Ecto neural progenitor cell (in vitro differentiated cells): Measurements from ENCODE around the gene EXD3.
A peak's percentile ranks its signal among the peaks of the same experiment; 100 is the strongest.

Experiments
- DNase-seq: peaks from one replicate; pipeline ENCODE4 v3.0.0-alpha.2; 2018; ENCODE audit warnings: low spot score

Gene EXD3

DNA sequence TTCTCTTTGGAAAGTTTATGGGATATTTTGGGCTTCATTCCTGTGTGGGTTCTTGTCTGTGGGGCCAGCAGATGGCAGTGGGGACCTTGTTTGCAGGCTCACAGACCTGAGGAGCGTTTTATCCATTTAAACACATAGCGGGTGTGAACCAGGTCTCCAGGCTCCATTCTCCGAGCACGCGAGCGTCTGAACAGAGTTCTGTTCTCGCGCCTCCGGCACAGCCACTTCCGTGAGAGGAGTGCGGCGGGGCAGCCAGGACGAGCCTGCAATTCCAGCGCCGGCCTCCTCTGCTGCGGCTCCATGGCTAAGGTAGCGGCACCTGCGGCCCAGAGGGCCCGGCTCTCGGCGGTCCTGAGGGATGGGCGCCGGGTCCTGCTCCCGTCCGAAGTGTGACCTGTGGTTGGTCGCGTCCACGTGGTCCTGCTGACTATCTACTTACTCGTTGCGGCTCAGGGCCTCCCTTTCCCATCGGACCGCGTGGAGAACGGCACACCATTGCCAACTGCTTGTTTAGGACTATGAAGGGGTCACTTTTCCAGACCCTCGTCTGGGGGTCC lies 128.2 kb downstream of the EXD3 start:
- peak; percentile 58 for DNase-seq

DNA sequence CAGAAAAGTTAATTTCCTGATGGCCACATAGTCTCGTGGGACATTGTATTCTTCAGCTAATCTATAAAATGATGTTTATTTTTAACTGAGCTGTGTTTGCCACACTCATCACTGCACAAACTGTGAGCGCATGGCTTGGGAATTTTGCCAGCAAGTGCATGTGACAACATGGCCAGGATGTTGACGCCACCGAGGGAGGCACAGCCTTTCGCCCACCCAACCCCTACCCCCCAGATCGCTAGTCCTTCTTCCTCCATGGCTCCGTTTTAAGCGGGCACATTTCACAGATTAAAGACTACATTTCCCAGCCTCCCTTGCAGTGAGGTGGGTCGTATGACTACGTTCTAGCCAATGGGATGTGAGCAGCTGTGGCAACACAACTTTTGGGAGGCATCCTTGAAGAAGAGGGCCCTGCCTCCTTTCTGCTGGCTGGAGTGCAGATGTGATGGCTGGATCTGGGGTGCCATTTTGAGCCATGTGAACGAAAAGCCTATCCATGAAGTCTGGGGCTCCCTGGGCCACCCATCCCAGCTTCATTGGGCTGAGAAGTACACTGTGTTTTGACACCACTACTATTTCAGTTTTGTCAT lies 128.8 kb downstream of the EXD3 start:
- peak; percentile 46 for DNase-seq

DNA sequence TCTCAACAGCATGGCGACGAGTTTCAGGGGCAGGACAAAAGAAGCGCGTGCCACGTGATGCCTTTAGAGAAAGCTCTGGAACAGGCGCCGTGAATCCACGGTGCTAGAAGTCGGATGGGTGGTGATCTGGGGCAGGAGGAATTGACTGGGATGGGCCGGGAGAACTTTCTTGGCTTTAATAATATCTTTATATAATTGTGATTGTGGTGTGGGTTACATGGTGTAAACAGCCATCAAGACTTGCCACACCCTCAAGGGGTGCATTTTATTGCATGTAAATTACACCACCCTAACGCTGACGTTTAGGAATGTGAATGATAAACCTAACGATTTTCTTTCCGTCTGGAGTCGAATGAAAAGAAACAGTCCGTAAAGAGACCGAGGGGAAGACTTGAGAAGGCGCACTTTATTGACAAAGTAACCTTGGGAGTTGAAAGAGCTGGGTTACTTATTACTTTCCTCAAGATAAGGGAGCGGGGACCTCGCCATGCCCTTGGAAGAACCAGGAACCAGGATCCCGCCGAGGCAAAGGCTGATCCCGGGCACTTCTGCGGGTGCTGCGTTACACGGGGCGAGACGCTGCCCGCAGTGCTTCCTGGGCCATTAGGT lies 129.4 kb downstream of the EXD3 start:
- DNase-seq = peak; percentile 33

DNA sequence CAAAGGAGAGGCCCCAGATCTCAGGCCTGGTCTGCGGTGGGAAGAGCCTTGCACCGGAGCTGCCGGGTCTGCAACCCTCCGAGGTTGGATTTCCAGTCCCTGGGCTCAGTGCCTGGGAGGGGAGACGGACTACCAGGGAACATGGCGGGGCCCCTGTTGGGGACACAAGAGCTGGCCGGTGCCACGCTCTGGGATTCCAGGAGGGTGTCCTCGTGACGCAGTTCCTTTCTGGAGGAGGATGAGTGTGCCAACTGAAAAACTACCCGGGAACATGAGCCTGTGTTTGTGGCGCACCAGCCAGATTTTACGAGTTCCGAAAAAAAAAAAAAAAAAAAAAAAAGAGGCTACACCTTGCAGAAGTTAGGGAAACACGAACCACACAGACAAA lies 129.9 kb downstream of the EXD3 start:
- peak; percentile 38 for DNase-seq

DNA sequence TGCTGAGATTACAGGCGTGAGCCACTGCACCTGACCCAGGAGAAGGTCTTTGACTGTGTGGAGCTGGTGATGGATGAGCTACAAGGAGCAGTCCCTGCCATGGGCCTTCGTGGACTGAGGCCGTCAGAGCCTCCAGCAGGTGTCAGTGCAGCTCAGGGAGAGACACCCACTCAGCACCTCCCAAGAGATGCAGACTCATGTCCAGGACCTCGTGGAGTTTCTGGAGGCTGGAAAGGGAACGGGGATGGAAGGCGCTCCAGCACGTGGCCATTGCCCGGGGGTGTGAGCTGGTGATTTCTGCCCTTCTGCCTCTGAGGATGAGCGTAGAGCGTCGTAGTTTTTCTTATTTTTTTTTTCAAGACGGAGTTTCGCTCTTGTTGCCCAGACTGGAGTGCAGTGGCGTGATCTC lies 136.0 kb downstream of the EXD3 start:
- peak; percentile 57 for DNase-seq

DNA sequence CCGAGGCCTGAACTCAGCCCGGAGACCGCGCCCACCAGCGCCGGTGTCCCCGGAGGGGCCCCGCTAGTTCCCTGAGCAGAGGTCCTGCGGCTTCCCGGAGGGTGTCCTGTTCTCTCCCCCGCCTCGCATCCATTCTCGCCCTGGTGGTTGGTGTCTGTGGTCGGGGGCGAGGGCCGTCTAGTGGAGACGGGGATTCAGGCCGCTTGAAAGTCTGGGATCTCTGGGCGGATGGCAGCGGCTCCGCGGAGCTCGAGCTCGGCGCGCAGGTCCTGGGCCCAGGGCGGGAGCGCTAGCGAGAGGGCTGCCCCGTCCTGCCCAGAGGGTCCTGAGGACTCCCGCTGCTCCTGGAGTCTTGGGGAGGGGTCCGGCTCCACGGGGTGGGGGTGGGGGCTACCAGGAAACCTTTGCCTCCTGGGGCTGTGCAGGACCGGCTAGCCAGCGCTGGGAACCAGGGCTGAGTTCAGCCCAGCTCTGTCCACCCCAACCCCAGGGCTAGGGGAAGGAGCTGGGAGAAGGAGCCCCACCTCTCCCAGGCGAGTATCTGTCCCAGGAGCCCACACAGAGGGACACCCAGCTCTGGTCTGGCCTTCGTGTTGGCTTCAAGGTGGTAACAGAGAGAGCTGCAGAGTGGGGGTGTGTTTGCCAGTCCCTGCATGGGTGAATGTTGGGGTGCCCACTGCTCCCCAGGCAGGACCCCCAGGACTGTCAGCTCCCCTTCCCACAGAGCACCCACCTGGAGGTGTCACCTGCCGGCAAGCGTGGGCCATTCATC lies 141.4 kb downstream of the EXD3 start:
- peak; percentile 72 for DNase-seq

DNA sequence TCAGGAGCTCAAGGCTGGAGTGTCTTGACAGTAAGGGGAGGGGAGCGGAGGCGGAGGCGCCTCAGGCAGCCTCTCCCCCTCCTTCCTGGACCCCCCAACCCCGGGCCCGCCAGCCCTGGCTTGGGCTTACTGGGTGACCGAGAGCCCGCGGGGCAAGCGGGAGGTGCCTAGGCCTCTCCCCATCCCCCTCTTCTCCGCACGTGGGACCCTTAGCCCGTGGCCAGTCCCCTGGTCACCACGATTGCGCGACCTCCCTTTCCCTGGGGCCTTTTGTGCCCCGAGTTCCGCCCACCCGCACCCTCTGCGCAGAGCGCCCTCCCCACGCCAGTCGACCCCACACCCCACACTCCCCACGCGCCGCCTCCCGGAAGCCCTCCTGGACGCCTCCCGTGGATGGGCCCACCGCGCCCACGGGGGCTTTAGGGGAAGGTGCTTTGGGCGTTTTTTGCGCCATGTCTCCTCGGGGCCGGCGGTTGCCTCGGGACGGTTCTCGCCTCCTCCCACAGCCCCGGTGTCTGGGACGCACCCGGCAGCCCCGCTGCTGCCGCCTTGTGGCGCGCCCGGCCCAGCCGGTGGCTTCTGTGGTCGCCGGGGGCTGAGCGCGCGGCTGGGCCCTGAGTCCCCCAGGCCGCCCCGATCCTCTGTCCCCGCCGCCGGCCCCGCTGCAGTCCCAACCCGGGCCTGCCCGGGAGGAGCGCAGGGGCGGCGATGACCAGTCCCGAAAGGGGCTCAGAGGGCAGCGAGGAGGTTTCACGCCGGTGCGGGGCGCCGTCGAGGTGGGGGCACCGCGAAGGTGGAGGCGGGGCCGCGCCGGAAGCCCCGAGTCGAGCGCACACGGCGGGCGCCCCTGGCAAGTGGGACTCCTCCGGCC lies 142.3 kb downstream of the EXD3 start:
- DNase-seq = peak; percentile 78

DNA sequence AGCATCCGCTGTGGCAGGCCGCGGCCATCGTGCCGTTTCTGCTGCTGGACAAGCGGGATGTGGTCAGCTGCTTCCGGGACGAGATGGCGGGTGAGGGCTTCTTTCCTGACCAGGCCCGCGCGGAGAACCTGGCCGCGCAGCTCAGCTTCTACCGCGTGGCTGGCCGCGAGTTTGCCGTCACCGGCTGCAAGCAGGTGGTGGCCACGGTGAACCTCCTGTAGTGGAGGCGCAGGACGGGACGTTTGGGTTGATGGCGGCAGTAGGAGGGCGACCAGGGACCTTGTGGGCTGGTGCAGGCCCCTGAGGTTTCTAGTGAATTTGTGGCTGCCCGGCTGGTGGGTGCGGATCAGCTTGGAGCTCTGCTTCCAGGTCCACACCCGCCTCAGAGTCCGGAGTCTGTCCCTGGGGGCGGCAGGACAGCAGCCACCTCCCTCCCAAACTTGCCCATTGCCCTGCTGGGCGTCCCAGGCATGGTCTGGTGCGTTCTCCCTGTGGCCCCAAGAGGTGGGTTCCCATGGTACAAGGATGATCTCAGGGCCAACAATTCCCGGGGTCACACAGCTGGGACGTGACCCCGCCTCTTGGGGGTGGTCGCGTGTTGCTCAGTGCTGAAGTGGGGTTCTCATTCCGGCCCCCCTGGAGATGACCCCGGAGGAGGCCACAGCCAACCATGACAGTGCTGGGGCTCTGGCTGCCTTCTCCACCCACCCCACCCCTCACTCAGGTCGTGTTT lies 143.1 kb downstream of the EXD3 start:
- no peak for DNase-seq

DNA sequence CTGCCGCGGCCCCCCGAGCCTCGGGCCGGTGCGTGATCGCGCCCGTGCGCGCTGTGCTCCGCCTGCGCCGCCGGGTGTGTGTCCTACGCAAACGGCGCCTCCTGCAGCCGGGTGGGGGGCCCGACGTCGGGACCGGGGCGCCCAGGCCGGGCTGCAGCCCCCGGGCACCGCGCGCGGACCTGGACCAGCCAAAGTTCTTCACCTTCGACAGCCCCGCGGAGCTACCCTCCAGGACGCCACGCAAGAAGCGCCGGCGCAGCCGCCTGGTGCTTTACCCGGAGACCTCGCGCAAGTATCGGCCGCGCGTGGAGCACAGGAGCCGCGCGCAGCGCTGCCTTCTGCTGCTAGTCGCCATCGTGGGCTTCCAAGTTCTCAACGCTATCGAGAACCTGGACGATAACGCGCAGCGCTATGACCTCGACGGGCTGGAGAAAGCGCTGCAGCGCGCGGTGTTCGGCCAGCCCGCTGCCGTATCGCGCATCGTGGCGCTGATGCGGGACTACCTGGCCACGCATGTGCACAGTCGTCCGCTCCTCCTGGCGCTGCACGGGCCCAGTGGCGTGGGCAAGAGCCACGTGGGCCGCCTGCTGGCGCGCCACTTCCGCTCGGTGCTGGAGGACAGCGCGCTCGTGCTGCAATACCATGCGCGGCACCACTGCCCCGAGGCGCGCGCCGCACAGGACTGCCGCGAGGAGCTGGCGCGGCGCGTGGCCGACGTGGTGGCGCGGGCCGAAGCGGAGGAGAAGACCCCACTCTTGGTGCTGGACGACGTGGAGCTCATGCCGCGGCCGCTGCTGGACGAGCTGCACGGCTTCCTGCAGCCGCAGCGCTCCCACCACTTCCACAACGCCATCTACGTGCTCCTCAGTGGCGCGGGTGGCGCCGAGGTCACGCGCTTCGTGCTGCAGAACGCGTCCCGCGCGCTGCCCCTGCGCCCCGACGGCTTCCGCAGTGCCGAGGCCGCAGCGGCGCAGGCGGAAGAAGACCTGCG lies 143.9 kb downstream of the EXD3 start:
- no peak for DNase-seq

DNA sequence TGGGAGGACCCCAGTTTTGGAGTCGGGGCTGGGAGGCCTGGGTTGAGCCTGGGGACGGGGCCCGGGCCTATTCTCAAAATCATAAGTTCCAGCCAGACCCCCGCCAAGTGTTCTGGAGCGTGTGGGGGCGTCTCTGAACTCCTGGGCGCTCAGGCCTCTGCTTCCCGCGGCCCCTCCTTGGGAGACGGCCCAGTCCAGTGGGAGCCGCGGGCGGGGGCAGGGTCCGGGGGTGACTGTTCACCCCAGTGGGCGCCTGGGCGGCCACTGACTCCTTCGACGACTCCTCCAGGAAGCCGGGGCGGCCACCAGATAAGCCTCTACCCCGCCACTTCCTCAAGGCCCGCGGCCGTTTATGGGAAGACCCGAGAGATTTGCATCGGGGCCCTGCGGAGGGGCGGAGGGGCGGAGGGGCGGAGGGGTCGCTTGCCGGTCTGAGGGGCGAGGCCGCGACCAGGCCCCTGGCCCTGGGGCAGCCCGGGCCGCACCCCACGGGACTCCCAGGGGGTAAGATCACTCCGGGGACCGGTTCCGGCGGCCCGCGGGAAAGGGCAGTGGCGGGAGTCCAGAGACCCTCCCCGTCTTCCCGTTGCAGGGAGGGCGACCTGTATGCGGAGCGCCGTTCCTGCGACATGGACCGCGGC lies 144.8 kb downstream of the EXD3 start:
- peak; percentile 62 for DNase-seq

DNA sequence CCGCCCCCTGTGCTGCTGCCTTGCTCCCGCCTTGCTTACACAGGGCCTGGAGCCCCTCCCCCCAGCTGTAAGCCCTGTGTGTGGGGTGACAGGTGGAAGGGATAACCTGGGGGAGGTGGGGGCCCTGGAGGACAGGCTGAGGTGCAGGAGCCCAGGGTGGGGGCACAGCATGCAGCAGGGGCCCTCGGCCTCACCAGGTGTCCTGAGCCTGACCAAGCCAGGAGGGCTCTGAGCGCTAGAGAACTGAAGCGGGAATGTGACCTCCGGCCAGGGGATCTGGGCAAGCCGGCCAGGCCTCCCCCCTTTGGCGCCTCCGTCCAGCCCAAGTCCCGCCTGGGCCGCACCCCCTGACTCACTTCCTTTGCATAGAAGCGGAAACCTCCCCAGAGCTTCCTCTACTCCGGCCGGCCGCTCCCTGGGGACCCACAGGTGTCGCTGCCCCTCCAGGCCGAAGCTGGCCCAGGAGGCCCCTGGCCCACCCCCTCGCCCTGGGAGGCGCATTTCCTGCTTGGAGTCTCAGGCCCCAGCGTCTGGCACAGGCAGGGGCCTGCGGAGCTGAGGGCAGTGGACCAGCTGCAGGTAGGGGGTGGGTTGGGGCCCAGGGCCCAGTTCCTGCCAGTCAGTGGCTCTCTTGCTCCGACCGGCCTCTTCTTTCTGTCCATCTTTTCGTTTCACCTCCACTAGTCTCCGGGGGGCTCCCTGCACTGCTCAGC lies 145.5 kb downstream of the EXD3 start, which contains the start of gene TOR4A:
TSS of gene TOR4A (plus strand) at position 398 of the 713 bp plus-strand sequence. CDS start 964 bp downstream, outside the sequence.
- DNase-seq = peak; percentile 74

DNA sequence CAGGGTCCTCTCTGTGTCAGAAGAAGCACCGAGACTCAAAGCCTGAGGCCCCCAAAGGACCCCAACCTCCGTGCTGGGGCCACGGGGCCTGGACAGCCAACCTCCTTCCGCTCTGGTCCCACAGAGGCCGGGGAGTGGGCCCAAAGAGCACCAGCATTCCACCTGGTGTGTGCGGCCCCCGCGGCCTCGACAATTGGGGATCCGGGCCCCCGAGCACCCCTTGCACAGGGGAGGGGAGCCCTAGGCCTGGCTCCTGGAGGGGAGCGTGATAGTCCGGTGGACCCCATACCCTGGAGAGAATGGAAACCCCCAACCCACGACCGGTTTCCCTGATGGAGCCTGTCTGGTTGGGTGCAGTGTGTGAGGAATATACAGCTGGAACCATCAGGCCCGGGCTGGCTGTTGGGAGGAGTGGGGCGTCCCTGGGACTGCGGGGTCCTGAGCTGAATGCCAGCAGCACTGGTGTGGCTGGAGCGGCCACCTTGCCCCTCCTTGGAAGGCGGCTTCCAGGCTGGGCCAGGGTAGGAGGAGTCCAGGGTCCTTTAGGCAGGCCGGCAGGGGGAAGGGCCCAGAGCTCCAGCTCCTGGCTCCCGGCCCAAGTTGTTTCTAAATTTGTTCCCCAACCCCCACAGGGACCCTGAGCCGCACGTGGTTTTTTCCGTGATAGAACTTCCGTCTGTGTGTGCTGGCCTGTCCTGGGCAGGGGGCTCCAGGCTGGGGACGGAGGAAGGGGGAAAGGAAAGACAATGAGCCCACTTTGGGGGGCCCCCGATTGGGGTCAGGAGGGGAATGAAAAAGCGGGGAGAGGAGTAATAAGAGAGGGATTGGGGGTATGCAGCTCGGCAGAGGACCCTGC lies 146.3 kb downstream of the EXD3 start:
- peak; percentile 63 for DNase-seq

DNA sequence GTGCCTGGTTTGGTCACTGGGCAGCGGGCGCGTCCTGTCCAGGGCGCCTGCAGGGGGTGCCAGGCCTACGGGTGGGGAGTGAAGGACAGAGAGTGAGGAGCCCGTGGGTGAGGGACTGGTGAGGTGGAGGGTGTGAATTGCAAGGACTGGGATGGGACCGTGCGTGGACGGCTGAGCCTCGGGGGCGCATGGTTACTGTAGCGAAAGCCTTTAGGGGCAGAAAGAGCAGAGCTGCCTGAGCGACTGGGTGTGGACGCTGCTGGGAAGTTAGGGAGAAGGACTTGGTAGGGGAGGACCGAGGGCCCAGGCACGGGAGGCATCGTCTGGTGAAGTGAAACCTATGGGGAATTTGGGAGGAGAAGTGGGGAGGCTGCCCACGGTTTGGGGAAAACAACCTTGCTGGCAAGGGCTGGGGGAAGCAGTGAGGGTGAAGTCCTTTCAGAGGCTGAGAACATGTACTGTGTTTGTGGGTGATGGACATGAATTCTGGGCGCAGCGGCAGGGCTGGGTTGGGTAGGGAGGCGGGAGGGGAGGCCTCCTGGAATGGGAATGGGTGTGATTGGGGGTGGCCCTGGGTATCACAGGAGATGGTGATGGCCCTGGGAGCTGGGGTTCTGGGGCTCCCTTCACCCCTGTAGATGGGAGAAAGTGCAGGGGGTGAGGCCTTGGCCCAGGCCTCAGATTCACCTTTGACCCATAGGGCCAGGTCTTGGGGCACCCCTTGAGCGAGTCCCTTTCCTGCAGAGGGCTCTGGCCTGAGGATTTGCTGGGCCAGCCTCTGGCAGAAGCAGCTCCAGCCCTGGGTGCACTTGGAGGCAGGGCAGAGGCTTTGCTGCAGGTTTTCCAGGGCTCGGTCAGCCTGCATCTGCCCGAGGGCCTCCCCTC lies 147.1 kb downstream of the EXD3 start:
- no peak for DNase-seq

DNA sequence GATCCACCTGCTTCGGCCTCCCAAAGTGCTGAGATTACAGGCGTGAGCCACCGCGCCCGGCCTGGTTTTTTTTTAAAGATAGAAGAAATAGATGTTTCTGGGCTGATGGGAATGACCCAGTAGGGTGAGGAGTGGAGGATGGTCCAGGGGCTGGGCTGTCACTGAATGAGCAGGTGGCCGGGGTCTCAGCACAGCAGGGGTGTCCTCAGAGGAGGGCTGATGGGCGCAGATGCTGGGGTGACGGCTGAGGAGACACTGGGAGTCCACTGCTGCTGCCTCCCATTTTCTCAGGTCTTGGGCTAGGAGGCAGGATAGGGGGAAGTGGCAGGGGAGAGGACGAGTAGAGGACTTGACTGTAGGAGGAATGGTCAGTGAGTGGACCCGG lies 147.8 kb downstream of the EXD3 start:
- no peak for DNase-seq

DNA sequence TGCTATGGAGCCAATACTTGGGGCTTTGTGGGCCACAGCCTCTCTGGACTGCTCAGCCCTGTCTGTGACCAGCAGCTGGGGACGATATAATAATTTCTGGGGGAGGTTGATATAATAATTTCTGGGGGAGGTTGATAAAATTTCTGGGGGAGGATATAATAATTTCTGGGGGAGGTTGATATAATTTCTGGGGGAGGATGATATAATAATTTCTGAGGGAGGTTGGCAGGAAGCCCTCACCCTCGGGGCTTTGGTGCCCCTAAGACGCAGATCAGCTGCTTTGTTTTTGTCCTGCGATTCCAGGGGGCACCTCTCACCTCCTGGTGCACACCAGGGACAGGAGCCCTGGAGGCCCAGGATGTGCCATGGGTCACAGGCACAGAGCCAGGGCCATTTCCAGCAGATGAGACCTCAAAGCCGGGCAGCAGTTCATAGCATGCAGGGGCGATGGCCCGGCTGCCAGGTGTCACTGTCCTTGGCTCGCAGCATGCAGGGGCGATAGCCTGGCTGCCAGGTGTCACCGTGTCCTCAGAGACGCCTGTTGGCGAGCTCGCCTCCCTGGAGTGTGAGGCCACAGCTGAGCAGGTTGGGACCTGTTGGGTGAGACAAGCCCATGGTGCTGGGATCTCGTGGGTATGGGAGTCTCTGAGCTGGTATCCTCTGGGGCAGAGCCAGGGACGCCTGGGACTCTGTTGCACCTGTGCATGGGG lies 149.2 kb downstream of the EXD3 start:
- no peak for DNase-seq

DNA sequence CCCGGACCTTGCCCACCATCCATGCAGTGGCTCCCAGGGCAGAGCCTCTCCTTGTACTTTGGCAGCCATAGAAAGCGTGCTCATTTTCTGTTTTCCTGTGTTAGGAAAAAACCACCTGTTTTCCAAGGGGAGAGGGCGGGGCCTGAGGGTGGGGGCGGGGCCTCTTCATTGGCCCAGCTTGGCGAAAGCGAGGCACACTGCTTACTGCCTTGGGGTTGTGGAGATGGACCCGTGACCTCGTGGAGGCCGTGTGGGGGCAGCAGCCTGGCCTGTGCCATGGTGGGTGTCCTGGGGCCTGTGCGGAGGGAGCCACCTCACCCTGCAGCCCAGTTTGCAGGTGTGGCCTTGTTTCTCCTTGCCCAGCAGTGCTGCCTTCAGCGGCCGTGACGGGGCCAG lies 149.9 kb downstream of the EXD3 start:
- DNase-seq = no peak
